ENCODE measurements around the gene LCA5L.

Gene LCA5L

GRCh38 chr21:39406065-39406464, 39.5 kb downstream of the LCA5L start:
- Histone ChIP-seq H3K4me3 (ENCODE audit: low read depth, low read length) (no peak overlapping the region), H3K27me3 (ENCODE audit: insufficient read depth, low read depth, severe bottlenecking) (no peaks in the 10 kb centered on the region), H3K27ac (no peak overlapping the region), H3K36me3 (peaks cover 3% of the 10 kb centered on the region), H3K9me3 (ENCODE audit: severe bottlenecking) (peaks cover 5% of the 10 kb centered on the region)
- DNase-seq, result no peak
- TF ChIP-seq, protein P1, sequence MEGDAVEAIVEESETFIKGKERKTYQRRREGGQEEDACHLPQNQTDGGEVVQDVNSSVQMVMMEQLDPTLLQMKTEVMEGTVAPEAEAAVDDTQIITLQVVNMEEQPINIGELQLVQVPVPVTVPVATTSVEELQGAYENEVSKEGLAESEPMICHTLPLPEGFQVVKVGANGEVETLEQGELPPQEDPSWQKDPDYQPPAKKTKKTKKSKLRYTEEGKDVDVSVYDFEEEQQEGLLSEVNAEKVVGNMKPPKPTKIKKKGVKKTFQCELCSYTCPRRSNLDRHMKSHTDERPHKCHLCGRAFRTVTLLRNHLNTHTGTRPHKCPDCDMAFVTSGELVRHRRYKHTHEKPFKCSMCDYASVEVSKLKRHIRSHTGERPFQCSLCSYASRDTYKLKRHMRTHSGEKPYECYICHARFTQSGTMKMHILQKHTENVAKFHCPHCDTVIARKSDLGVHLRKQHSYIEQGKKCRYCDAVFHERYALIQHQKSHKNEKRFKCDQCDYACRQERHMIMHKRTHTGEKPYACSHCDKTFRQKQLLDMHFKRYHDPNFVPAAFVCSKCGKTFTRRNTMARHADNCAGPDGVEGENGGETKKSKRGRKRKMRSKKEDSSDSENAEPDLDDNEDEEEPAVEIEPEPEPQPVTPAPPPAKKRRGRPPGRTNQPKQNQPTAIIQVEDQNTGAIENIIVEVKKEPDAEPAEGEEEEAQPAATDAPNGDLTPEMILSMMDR (IDR thresholded peaks at IDR 0.05; ENCODE audit: low read depth, low read length), result no peak

DNA sequence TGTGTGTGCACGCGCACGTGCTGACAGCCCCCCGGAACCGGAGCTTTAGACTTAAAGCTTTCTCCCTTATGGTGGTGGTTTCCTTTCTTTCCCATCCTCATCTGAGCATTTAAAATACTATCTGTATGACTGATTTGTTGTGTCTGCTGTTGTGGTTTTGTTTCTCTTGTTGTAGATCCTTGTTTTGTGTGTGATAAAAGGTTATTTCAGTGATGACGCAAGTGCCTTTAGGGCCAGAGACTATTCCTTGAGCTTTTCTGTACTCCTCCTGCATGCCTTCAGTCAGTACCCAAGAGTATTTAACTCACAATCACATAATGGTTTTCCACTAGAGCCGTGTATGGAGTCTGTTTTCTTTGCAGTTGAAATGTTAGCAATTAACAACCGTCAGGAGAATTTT, 45.4 kb downstream of the LCA5L start:
- no peak for DNase-seq
- Histone ChIP-seq H3K9me3 (ENCODE audit: severe bottlenecking) (no peaks in the 10 kb centered on the region), H3K27me3 (ENCODE audit: insufficient read depth, low read depth, severe bottlenecking) (no peaks in the 10 kb centered on the region), H3K27ac (no peak overlapping the region), H3K4me3 (ENCODE audit: low read depth, low read length) (no peak overlapping the region), H3K36me3 (peaks cover 16% of the 10 kb centered on the region)
- TF ChIP-seq, protein P1 (IDR thresholded peaks at IDR 0.05; ENCODE audit: low read depth, low read length), result no peak

GRCh38 chr21:39397646-39398385, 47.8 kb downstream of the LCA5L start:
- Histone ChIP-seq H3K9me3 (ENCODE audit: severe bottlenecking) (no peaks in the 10 kb centered on the region), H3K36me3 (peaks cover 38% of the 10 kb centered on the region), H3K27me3 (ENCODE audit: insufficient read depth, low read depth, severe bottlenecking) (no peaks in the 10 kb centered on the region), H3K27ac (no peak overlapping the region), H3K4me3 (ENCODE audit: low read depth, low read length) (no peak overlapping the region)
- no peak for DNase-seq
- TF ChIP-seq, protein P1 (IDR thresholded peaks at IDR 0.05; ENCODE audit: low read depth, low read length), result no peak

DNA sequence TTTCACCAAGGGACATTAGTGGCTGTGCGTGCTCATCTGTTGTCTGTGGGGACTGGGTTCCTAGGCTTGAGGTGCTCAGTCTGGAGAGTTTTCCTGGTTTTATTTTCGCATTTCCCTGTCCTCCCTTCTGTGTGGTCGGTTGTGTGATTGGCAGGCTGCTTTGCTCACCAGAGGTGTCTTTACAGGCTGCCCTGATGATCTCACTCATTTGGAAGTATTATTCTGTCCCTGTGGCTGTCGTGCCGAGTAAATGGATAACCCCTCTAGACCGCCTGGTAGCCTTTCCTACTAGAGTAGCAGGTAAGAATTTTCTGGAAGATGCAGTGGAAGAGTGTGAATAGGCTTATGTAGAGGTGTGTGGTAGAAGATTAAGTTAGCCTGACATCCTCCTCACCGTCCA, 52.6 kb downstream of the LCA5L start:
- no peak for DNase-seq
- TF ChIP-seq, protein P1 (IDR thresholded peaks at IDR 0.05; ENCODE audit: low read depth, low read length), result no peak
- peaks cover 56% of the 10 kb centered on the region for H3K36me3 ChIP-seq
- H3K4me3 ChIP-seq (ENCODE audit: low read depth, low read length), result no peak overlapping the region
- H3K27ac ChIP-seq, result no peak overlapping the region
- H3K9me3 ChIP-seq (ENCODE audit: severe bottlenecking), result no peaks in the 10 kb centered on the region
- H3K27me3 ChIP-seq (ENCODE audit: insufficient read depth, low read depth, severe bottlenecking), result no peaks in the 10 kb centered on the region

GRCh38 chr21:39390212-39390765, 55.3 kb downstream of the LCA5L start:
- H3K27ac ChIP-seq, result no peak overlapping the region
- H3K9me3 ChIP-seq (ENCODE audit: severe bottlenecking), result no peaks in the 10 kb centered on the region
- no peaks in the 10 kb centered on the region for H3K27me3 ChIP-seq (ENCODE audit: insufficient read depth, low read depth, severe bottlenecking)
- peaks cover 43% of the 10 kb centered on the region for H3K36me3 ChIP-seq
- no peak overlapping the region for H3K4me3 ChIP-seq (ENCODE audit: low read depth, low read length)
- peak; percentile 26 for DNase-seq
- TF ChIP-seq, protein P1 (IDR thresholded peaks at IDR 0.05; ENCODE audit: low read depth, low read length), result 0 out of 2 replicates have a peak, but pooled peaks have one; percentile 24
